Stromal cell of bone marrow (primary cell): ENCODE data around the gene PIWIL4.
"Not testable (repeated sequence)": the region's sequence is repeated elsewhere in the genome, so short reads cannot be mapped to it uniquely, and the experiment has no call there.

ENCODE experiments used
- DNase-seq: peaks from one replicate; pipeline ENCODE4 v3.0.0-alpha.2; 2012; ENCODE audit warnings: low read depth

Gene PIWIL4

DNA sequence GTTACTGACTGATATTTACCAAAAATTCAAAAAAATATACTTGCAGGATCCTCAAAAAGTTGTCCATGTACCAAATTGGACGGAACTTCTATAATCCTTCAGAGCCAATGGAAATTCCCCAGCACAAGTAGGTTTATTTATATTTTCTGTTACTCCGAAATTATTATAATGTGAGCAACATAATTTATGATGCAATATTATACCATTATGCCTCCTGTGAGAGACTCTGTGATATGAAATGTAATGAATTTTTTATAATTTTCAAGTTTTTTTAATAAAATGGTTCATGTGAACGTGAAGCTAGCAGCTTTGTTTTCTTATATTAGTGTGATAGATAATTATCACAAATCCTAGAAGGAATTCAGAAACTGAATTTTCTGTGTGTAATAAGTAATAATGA is 18.2 kb downstream of the PIWIL4 start:
- DNase-seq = no peak

DNA sequence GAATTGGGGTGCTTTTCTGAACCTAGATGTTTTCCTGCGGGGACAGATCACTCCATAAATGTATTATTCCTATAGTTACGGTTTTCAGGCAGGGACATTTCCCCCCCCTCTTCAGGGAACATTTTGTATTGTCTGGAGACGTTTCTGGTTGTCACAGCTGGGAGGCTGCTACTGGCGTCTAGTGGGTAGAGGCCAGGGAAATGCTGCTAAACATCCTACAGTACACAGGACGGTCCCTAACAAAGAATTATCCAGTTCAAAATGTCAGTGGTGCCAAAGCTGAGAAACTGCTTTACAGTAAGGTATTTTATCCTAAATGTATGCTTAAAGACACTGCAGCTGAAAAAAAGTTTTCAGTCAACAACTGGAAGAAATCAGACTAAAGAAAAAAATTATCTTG is 19.4 kb downstream of the PIWIL4 start:
- no peak for DNase-seq

DNA sequence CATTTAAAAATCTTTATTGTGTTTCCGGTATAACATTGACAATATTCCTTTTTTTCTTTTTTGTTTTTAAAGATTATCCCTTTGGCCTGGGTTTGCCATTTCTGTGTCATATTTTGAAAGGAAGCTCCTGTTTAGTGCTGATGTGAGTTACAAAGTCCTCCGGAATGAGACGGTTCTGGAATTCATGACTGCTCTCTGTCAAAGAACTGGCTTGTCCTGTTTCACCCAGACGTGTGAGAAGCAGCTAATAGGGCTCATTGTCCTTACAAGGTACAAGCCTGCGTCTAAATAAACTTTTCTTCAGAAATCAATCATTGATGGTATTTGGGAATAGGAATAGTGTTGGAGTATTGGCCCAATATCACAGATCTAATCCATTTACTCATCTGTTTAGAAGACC is 19.8 kb downstream of the PIWIL4 start:
- no peak for DNase-seq

GRCh38 chr11:94588366-94588942 is 21.3 kb downstream of the PIWIL4 start:
- DNase-seq = no peak

DNA sequence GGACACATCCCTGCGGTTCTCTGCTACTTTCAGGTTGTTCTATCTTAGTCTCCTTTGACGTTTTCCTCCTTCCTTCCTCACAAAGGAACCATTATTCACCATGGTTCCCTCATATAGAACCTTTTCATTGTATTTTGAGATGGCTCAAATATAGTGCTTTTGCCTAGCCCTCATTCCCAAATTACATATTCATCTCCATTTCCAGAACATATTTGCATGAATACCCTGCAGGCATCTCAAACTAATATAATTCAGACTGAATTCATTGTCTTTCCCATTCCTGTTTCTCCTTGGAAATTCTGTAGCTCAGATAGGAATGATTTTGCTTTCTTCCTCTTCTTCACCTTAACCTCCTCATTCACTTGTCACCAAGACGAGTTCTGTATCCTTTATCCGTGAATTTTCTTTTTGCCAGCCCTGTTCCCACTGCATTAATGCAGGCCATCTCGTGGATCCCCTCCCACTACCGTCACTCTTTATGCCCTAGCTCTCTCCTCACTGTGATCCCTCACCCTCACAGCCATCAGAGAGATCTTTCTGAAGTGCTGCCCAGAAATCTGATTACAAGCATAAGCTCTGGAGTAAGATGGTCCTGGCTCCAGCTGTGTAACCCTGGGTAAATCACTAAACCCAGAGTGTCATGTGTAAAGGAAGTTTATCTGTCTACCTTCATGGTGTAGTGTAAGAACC is 23.3 kb downstream of the PIWIL4 start:
- no peak for DNase-seq

DNA sequence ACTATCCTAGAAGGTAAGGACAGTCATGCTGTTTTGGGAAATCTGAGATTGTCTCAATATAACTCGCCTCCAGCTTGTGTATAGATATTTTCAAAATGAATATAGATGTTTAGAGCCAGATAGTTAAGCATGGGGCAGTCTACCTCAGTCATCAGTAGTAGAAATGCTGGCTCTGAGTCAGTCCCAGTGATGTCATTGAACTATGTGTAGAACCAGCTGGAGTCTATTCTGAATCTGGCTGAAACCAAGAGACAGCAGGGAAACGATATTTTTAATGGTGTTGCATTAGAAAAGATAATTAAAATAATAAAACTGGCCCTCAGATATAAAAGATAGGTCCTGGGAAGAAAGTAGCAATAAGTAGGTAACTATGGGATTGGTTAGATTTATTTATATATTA is 25.9 kb downstream of the PIWIL4 start:
- peak; percentile 21 for DNase-seq

DNA sequence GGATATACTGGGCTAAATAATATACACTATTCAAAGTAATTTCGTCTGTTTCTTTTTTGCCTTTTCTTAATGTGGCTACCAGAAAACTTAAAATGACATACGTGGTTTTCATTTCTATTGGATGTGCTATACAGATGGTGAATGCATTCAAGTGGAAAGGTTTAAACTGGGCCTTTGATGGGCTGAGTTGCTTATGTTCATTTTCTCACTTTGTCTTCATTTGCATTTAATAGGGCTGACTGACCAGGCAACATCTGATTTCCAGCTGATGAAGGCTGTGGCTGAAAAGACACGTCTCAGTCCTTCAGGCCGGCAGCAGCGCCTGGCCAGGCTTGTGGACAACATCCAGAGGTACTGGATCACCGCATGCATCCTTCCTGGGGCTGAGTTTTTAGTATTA is 27.9 kb downstream of the PIWIL4 start:
- DNase-seq = no peak

- DNase-seq = peak; percentile 23
Observed at GRCh38 chr11:94597896-94598295, 30.7 kb downstream of the PIWIL4 start.

DNA sequence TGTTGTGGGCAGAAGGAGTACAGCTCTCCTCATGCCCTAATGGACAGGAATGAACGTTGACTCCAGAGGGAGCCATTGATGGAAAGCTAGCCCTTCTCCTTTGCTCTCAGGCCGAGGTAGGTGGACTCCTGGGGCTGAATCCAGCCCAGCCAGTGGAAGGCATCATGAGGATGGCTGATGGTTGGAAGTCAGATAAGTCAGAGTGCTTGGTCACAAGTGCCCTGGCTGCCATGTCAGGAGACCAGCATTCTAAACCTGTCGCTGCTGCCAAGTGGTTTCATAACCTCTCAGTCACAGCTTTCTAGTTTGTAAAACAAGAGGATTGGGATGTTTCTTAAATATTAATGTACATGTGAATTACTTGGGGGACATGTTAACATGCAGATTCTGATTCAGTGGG is 32.3 kb downstream of the PIWIL4 start:
- DNase-seq = no peak

DNA sequence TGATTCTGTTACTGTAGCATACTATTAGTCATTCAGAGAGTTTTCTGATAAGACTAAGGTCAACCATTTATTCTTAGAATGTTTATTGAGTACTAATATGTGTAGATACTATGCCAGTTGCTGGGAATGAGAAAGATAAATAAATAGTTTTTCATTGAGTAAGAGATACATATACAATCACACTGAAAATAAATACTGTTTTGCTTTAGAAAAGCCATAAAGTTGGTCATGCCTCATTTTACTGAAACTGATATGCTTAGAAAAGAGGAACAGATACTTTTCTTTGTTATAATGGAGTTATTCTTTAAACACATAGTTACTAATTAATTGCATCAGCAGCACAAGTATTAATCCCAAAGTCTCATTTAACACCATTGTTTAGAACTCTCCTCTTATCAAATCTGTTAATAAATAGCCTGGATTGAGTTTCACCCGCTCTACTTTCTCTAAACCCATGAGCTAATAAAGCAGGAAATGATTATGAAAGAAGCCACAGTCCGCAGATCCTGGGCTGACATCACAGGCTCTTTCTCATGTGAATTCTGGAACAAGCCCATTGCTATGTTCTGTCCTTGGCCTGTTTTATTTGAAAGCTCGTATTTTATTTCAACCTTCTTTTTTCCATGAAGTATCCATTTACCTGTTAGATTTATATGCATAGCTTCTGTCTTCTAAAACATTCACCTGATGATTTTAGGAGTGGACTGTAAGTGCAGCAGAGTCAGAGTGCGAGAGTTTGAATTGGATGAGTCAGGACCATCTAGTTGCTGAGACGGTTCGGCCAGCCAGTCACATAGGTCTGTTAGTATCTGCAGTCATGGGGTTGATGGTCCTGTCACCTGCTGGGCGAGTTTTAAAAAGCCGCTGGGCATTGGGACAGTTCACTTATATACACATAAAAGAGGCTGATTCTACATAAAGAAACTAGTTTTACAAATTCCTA is 35.5 kb downstream of the PIWIL4 start:
- peak; percentile 6 for DNase-seq

DNA sequence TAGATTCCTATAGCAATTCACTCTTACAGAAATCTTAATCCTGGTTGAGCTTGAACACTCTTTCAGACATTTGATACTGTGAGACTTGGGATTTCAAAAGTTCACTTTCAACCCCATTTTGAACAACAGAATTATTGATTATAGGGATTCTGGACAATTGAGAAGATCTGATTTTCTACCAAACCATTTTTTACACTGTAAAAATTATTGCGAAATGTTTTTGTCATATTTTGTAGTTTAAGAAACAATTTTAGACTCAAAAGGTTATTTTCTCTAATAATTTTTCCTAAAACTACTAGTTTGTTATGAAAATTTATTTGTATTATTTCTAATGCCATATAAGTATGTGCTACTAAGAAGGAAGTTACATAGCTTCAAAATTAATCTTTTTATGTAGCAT is 36.4 kb downstream of the PIWIL4 start:
- DNase-seq = no peak

DNA sequence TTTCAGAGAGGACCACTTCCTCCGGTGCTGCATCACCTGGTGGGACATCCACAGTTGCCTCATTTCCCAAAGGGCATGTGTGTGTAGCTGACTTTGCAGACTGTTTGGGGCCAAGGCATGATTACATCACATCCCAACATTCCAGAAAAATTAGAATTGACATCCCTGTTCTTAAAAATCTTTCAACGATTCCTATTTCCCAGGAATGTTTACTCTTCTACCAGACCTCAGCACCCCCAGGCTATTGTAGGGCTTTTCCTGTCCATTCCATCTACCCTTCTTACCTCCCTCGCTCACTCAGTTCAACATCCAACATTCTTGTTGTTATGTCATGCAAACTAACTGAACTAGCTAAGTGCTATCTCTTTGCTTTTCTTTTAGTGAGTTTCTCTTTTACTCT is 37.3 kb downstream of the PIWIL4 start:
- no peak for DNase-seq

GRCh38 chr11:94613120-94613519 is 46.0 kb downstream of the PIWIL4 start:
- no peak for DNase-seq

GRCh38 chr11:94623120-94623735 is 56.1 kb downstream of the PIWIL4 start:
- DNase-seq = peak; percentile 50

- not testable (repeated sequence) for DNase-seq
Observed at GRCh38 chr11:94625422-94625821, 58.3 kb downstream of the PIWIL4 start.

DNA sequence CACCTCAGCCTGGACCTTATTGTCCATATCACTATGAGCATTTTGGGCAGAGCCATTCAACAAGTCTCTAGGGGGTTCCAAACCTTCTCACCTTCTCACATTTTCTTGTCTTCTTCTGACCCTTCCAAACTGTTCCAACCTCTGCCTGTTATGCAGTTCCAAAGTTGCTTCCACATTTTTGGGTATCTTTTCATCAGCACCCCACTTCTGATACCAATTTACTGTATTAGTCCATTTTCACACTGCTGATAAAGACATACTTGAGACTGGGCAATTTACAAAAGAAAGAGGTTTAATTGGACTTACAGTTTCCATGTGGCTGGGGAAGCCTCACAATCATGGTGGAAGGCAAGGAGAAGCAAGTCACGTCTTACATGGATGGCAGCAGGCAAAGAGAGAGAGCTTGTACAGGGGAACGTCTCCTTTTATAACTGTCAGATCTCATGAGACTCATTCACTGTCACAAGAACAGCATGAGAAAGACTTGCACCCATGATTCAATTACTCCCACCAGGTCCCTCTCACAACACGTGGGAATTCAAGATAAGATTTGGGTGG is 59.9 kb downstream of the PIWIL4 start:
- not testable (repeated sequence) for DNase-seq

GRCh38 chr11:94629741-94630140 is 62.6 kb downstream of the PIWIL4 start:
- DNase-seq = no peak

GRCh38 chr11:94630221-94630620 is 63.1 kb downstream of the PIWIL4 start:
- DNase-seq = no peak

GRCh38 chr11:94632356-94632755 is 65.2 kb downstream of the PIWIL4 start:
- no peak for DNase-seq

- DNase-seq = no peak
Observed at GRCh38 chr11:94635072-94635471, 67.9 kb downstream of the PIWIL4 start.

DNA sequence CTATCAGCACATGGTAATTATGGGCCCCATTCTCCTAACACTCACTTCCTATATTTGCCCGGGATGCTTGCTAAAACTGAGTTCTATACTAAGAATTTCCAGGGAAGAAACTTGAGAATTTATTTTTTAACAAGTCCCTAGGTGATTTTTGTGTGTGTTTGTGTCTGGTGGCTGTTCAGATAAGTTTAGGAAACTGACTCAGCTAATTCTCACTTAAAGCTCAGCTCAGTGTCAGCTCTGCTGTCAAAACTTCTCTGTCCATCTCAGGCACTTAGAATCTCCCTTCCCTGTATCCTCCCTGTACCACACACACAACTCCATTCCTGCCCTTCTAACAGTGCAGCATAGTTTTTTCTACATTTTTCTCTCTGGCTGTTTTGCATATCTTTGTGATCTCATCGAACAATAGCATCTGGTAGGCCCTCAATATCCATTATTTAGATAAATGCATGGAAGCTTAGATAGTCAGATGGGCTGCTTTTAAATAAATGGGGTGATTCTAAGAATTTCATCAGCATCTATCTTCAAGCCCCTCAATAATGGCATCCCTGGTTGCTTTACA is 69.3 kb downstream of the PIWIL4 start:
- no peak for DNase-seq
